ENCODE results near the gene GAS1. TPM values are rescaled to one million over a fixed set of nuclear protein-coding genes. Genes with fewer than 3 reads are reported as not detected.

Gene GAS1
- total and polyA plus RNA-seq, 12 donors, result 3.2 to 26.3 (median 10.4) TPM

DNA sequence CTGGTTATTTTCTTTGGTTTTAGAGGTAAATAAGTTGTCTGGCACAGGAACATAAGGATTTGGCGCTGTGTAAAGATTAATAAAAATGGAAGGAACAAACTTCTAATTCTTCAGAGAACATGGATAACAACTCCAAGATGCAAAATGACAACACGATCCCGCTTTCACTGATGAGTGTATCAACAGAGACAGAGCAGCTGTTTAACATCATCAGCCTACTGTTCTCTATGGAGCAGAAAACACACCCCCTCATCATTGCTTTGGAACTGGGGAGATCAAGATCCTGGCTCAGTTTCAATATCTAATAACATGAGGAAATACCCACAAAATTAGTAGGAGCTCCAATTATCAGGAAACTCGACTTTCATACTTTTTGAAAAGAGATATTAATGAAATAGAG is 8.3 kb upstream of the GAS1 start:
- no peak overlapping the region for H3K27ac ChIP-seq
- intact Hi-C loops (cut with DNase I), result loop anchor here in 1 of 10 donors (10.0 kb wide), 1 partner anchor 129 kb away; no protein-coding TSS in a partner anchor
- peaks cover 0 to 31% (median 4%) of the 10 kb centered on the region in 7 donors for H3K27me3 ChIP-seq
- H3K4me3 ChIP-seq, result no peak overlapping the region
- peaks cover 0 to 5% (median 0%) of the 10 kb centered on the region in 11 donors for H3K9me3 ChIP-seq
- WGBS, 2 donors, result 67 to 68% methylated on average over 4 of the region's 4 CpGs
- H3K4me1 ChIP-seq, result no peaks in the 10 kb centered on the region
- DNase-seq, result no peak
- no peak for ATAC-seq
- TF ChIP-seq, protein P1, sequence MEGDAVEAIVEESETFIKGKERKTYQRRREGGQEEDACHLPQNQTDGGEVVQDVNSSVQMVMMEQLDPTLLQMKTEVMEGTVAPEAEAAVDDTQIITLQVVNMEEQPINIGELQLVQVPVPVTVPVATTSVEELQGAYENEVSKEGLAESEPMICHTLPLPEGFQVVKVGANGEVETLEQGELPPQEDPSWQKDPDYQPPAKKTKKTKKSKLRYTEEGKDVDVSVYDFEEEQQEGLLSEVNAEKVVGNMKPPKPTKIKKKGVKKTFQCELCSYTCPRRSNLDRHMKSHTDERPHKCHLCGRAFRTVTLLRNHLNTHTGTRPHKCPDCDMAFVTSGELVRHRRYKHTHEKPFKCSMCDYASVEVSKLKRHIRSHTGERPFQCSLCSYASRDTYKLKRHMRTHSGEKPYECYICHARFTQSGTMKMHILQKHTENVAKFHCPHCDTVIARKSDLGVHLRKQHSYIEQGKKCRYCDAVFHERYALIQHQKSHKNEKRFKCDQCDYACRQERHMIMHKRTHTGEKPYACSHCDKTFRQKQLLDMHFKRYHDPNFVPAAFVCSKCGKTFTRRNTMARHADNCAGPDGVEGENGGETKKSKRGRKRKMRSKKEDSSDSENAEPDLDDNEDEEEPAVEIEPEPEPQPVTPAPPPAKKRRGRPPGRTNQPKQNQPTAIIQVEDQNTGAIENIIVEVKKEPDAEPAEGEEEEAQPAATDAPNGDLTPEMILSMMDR (IDR thresholded peaks at IDR 0.05), result no peak
- H3K36me3 ChIP-seq, result no peaks in the 10 kb centered on the region

DNA sequence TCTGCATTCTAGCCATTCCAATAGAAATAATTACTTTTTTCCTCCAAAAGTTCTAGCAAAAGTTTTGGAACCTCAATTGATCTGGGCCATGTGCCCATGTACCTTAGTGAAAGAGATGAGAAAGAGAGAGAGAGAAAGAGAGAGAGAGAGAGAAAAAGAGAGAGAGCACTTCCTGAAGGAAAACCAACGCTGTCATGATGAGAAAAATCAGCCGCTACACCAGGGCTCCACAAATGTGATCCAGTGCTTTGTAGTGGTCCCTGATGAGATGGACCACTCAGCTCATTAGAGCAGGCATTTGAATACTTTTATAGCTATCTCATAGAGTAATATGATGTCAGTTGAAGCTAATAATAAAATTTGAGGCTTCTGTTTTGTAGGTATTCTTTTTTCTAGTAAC is 7.7 kb upstream of the GAS1 start:
- intact Hi-C loops (cut with DNase I), result loop anchor here in 1 of 10 donors (10.0 kb wide), 1 partner anchor 130 kb away; no protein-coding TSS in a partner anchor
- TF ChIP-seq, protein P1 (IDR thresholded peaks at IDR 0.05), result no peak
- H3K36me3 ChIP-seq, result no peaks in the 10 kb centered on the region
- 76 to 91% methylated on average over 2 of the region's 2 CpGs for WGBS, 2 donors
- no peak overlapping the region for H3K4me3 ChIP-seq
- no peak overlapping the region for H3K27ac ChIP-seq
- H3K27me3 ChIP-seq, result peaks cover 0 to 31% (median 0%) of the 10 kb centered on the region in 7 donors
- DNase-seq (no peak), ATAC-seq (no peak)
- H3K4me1 ChIP-seq, result no peaks in the 10 kb centered on the region
- H3K9me3 ChIP-seq, result peaks cover 0 to 5% (median 0%) of the 10 kb centered on the region in 11 donors

DNA sequence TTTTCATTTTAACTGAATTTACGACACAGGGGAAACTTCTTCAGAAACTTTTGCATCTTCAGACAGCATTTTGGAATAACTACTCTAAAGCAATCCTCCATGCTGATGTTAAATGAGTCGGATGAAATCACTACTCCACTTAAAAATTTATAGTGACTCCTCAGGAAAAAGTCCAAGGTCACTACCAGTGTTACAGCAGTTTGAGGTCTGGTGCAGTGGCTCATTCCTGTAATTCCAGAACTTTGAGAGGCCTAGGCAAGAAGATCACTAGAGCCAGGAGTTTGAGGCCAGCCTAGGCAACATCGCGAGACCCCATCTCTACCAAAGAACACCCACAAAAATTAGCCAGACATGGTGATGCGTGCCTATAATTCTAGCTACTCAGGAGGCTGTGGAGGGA is 5.9 kb upstream of the GAS1 start:
- Histone ChIP-seq H3K36me3 (no peaks in the 10 kb centered on the region), H3K27ac (no peak overlapping the region), H3K4me3 (no peak overlapping the region), H3K4me1 (peaks cover 0 to 12% (median 6%) of the 10 kb centered on the region in 9 donors), H3K27me3 (peaks cover 0 to 13% (median 0%) of the 10 kb centered on the region in 7 donors), H3K9me3 (peaks cover 0 to 5% (median 0%) of the 10 kb centered on the region in 11 donors)
- ATAC-seq, result no peak
- 95% methylated on average over 5 of the region's 5 CpGs for WGBS, 2 donors
- TF ChIP-seq, protein P1 (IDR thresholded peaks at IDR 0.05), result no peak
- intact Hi-C loops (cut with DNase I), result loop anchor here in 1 of 10 donors (10.0 kb wide), 1 partner anchor 132 kb away; no protein-coding TSS in a partner anchor
- no peak for DNase-seq

DNA sequence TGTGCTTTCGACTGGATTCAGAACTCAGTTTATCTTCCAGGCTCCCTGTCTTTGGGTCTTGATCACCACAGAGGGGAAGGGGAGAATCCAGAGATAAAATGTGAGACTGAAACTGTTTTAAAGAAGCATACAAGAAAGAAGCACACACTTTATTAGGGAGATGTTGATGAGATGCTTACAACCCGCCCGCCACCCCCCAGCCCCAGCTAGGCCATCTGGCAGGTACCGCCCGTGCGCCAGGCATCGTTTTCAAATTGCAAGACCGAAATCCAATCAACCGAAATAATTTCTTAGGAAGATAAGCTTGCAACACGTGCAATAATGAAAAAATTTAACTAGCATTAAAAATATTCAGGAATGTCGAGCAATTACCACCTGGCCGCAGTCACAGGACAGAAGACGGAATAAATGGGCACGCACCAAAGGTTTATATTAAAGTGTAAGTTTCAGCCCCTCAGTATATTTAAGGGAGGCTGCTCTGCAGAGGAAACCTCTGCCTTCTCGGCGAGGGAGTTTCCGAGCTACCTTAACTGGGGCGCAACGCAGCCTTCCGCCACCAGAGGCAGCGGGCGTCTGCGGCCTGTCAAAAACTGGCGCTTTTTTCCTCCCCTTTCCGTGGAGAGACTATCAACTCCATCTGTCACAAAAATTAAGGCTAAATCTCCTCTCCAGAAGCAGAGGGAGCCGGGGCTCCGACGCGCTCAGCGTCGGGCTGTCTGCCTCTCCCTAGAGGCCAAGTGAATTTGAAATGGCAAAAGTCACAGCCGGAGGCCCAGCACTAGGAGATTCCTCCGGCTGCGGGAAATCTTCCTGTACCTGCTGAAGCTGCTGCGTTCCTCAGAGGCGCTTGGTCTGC is 996 bp upstream of the GAS1 start:
- Histone ChIP-seq H3K27ac (peak overlapping the region; percentile 53 to 97 (median 92)), H3K4me1 (peaks cover 0 to 37% (median 12%) of the 10 kb centered on the region in 9 donors), H3K4me3 (peak overlapping the region; percentile 65 to 96 (median 85)), H3K27me3 (peaks cover 0 to 27% (median 0%) of the 10 kb centered on the region in 7 donors), H3K9me3 (peaks cover 0 to 5% (median 0%) of the 10 kb centered on the region in 11 donors), H3K36me3 (no peaks in the 10 kb centered on the region)
- DNase-seq (peak; percentile 78 to 81), ATAC-seq (peak; percentile 53 to 93 (median 83))
- intact Hi-C loops (cut with DNase I), result loop anchor here in 8 of 10 donors (5.0 to 10.0 kb wide), 7 partner anchors 199 to 464 kb away; no protein-coding TSS in a partner anchor
- WGBS, 2 donors, result 0 to 1% methylated on average over 36 of the region's 36 CpGs
- TF ChIP-seq, protein P1 (IDR thresholded peaks at IDR 0.05), result peak; percentile 81 to 90 (median 86)
